ENCODE results near the gene CBLC.

Gene CBLC

GRCh38 chr19:44796701-44797115 lies 19.0 kb downstream of the CBLC start:
- peak in 25 of 58 donors; percentile 3 to 44 (median 11) for DNase-seq

DNA sequence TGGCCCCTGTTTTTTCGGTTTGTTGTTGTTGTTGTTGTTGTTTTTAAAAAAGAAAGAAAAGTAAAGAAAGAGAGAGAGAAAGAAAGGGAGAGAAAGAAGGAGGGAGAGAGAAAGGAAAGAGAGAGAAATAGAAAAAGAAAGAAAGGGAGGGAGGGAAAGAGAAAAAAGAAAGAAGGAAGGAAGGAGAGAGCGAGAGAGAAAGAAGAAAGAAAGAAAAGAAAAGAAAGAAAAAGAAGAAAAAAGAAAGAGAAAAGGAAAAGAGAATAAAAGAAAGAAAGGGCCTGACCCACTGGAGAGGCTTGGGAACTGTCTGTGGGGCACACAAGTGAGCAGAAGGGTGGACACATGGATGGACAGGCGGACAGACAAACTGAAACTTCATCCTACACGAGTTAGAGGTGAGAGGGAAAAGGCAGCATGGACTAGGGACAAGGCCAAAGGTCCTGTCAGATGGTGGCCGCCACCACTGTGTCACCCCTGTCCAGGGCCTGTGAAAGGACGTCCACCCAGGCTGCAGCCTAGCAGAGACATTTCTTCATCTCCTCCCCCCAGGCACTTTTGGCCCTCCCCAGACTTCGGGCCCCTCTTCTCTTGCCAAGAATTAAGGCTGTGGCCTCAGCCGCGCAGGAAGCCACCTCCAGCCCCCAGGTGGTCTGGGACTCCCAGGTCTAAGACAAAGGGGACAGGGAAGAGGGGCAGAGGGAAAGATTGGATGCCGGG lies 22.1 kb downstream of the CBLC start:
- DNase-seq, result no peak

GRCh38 chr19:44800461-44800860 lies 22.8 kb downstream of the CBLC start:
- peak in 51 of 58 donors; percentile 2 to 84 (median 34) for DNase-seq

- DNase-seq, result no peak
These were observed 26.0 kb downstream of the CBLC start for GRCh38 chr19:44803442-44804428.

DNA sequence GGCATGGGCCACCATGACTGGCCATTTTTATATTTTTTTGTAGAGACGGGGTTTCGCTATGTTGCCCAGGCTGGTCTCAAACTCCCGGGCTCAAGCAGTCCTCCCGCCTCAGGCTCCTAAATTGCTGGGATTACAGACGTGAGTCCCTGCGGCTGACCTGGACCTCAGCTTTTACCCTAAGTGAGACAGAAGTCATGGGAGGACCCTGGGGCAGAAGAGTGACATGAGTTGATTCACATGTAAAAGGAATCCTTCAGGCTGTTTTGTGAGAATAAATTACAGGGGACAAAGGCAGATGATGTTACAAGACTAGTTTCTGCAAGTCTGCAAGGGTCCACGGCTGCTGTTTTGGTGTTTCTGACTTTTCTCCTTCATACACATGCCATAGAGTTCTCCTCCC lies 28.6 kb downstream of the CBLC start:
- no peak for DNase-seq

- DNase-seq, result no peak
These were observed 29.5 kb downstream of the CBLC start for GRCh38 chr19:44807162-44807561.

GRCh38 chr19:44807652-44808462 lies 30.2 kb downstream of the CBLC start:
- peak in 8 of 58 donors; percentile 3 to 38 (median 8) for DNase-seq

DNA sequence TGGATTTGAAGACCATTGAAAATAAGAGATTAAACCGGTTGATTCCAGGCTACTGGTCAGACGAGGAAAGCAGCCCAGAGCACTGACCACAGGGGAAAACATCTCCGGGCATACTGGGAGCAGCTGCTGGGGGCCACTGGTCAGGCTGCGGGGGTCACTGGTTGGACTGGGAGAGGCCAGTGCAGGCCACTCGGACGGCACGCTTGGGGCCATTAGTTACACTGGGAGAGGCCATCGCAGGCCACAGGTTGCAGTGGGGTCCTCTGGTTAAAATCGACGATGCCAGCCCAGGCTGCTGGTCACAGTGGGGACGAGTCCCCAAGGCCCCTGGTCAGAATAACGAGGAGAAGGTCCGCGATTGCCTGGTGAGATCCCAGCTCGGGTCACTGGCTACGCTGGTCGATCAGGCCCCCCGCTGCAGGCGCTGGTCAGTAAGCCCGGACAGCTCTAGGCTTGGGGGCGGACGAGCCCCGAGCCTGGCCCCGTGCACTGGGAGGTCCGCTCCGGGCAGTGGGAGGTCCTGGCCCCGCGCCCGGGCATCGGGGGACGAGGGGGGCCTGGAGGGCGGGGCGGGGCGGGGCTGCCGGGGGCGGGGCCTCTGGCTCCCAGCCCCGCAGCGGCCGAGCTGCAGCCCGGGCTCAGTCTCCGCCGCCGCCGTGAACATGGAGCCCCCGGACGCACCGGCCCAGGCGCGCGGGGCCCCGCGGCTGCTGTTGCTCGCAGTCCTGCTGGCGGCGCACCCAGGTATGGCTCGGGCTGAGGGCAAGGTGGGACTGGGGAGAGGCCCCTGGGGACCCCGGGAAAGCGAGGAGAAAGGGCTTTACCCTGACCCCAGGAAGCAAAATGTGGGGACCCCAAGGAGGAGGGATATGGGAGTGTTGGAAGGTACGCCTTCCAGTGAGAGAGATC lies 31.0 kb downstream of the CBLC start, which contains the start of gene BCAM:
Gene BCAM, plus strand, starts transcription at position 641 of the 909 bp plus-strand sequence. Its CDS starts 22 bp downstream, at position 663.
- peak in 43 of 58 donors; percentile 4 to 58 (median 20) for DNase-seq

DNA sequence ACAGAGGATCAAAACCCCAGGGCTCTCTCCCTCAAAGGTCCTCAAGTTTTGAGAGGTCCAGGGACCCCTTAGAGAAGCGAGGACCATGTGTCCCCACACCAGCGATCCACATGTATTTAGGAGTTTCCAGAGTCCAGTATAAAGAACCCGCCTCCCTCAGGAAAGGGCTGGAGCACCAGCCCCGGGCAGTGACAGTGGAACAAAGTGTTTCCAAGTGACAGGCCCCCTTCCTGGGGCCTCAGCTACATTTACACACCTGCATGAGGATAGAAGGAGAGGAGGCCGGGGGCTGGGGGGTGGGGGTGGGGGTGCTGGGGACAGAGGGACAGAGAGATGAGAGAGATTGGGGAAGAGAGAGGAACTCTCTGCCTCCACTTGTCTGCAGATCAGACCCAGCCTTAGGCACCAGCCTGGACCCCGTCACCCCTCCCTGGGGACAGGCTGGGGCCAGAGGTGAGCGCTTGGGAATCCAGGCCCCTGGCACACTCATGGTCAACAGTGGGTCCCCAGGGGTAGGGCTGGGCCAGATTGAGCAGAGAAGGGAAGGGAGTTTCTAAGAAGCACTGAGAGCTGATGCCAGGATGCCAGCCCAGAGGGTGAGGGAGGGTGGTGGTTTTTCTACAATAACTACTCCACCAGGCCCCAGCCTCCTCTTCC lies 32.0 kb downstream of the CBLC start:
- no peak for DNase-seq

- no peak for DNase-seq
These were observed 32.8 kb downstream of the CBLC start for GRCh38 chr19:44810234-44811121.

GRCh38 chr19:44811122-44811419 lies 33.4 kb downstream of the CBLC start:
- DNase-seq, result no peak

DNA sequence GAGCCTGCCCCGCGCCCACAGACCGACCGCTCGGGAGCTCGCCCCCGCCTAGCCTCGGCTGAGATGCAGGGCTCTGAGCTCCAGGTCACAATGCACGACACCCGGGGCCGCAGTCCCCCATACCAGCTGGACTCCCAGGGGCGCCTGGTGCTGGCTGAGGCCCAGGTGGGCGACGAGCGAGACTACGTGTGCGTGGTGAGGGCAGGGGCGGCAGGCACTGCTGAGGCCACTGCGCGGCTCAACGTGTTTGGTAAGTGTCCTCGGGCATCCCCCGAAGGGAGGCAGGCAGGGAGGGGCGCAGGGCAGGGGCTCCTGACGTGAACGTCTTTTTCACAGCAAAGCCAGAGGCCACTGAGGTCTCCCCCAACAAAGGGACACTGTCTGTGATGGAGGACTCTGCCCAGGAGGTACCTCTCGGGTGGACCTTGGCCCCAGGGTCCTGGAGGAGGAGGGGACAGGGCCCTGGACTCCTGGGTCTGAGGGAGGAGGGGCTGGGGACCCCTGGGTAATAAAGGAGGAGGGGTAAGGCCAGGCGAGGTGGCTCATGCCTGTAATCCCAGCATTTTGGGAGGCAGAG lies 34.5 kb downstream of the CBLC start:
- DNase-seq, result no peak

DNA sequence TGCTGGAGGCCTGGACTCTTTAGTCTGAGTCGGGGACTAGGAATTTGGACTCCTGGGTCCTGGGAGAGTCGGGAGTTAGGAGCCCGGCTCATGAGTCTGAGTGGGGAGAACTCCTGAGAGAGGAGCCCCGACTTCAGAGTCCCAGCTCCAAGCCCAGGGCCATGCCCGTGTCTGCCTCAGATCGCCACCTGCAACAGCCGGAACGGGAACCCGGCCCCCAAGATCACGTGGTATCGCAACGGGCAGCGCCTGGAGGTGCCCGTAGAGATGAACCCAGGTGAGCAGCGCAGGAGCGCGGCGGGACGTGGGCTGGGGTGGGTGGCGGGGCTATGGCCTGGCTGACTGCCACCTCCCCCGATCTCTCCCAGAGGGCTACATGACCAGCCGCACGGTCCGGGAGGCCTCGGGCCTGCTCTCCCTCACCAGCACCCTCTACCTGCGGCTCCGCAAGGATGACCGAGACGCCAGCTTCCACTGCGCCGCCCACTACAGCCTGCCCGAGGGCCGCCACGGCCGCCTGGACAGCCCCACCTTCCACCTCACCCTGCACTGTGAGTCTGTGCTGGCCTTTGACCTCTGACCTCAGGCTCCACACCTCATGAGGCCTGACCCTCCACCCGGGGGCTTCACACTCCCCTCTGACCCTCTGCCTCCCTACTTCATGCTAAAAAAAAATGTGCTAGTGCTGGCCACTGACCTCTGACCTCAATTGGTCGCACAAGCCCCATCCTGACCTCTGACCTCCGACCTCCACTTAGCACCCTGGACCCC lies 35.6 kb downstream of the CBLC start:
- DNase-seq, result no peak

- DNase-seq, result no peak
These were observed 36.3 kb downstream of the CBLC start for GRCh38 chr19:44813841-44814470.

DNA sequence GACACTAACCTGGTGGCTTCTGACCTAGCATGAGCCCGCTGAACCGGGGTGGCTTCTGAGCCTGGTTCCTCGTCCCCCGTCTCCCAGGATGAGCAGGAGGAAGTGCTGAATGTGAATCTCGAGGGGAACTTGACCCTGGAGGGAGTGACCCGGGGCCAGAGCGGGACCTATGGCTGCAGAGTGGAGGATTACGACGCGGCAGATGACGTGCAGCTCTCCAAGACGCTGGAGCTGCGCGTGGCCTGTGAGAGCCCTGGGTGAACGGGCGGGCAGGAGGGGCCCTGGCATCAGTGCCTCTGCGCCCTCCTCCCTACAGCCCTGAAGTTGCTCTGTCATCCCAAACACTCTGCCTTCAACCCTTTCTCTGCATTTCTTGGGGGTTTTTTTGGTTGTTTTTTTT lies 36.8 kb downstream of the CBLC start:
- no peak for DNase-seq

DNA sequence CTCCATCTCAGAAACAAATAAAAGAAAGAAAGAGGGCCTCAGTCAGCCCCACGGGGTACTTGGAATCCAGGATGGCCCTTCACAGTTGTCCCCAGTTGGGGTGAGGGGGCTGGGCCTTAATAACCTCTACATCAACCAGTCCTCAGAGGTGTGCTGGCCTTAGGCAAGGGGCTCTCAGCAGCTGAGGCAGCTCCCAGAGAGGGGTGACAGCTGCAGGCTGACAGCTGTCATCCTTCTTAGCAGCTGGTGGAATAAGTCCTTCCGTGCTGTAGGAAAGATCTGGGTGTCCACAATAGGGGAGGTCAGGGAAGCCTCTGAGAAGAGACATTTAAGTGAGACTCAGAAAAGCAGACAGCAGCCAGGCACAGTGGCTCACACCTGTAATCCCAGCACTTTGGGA lies 38.6 kb downstream of the CBLC start:
- DNase-seq, result no peak

Measured in anterior cingulate cortex (tissue), 58 donors.